Measurements from ENCODE around the gene CHCHD4.

DNA sequence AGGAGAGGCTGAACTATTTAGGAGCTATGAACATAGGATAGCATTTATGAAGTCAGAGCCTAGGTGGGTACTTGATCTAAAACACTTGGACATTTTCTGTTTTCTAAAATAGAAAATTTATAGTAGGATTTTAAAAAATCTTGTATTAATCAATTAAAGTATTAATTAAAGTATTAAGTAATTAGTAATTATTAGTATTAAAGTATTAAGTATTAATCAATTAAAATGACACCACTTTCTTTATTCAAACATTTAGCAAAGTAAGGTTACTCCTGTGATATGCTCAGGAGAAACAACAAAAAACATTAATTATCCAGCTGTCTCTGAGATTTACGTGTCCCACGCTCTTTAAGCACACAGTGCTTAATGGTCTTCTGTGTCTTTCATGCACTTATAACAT is 32.2 kb downstream of the CHCHD4 start:
- TF ChIP-seq EZH2 (IDR thresholded peaks at IDR 0.05; ENCODE audit: low read length, missing control alignments): no peak
- TF ChIP-seq, protein P1, sequence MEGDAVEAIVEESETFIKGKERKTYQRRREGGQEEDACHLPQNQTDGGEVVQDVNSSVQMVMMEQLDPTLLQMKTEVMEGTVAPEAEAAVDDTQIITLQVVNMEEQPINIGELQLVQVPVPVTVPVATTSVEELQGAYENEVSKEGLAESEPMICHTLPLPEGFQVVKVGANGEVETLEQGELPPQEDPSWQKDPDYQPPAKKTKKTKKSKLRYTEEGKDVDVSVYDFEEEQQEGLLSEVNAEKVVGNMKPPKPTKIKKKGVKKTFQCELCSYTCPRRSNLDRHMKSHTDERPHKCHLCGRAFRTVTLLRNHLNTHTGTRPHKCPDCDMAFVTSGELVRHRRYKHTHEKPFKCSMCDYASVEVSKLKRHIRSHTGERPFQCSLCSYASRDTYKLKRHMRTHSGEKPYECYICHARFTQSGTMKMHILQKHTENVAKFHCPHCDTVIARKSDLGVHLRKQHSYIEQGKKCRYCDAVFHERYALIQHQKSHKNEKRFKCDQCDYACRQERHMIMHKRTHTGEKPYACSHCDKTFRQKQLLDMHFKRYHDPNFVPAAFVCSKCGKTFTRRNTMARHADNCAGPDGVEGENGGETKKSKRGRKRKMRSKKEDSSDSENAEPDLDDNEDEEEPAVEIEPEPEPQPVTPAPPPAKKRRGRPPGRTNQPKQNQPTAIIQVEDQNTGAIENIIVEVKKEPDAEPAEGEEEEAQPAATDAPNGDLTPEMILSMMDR (conservative IDR thresholded peaks at IDR 0.05 in 1 of 2, IDR thresholded peaks at IDR 0.05 in 1 of 2; ENCODE audit: low read depth in 1 of 2, low read length in 2 of 2): no peak

Measured in fibroblast of lung (primary cell).